Measurements from ENCODE around the gene UGT8.

GRCh38 chr4:114601304-114602052 lies 2.9 kb downstream of the UGT8 start:
- TF ChIP-seq, protein P1, sequence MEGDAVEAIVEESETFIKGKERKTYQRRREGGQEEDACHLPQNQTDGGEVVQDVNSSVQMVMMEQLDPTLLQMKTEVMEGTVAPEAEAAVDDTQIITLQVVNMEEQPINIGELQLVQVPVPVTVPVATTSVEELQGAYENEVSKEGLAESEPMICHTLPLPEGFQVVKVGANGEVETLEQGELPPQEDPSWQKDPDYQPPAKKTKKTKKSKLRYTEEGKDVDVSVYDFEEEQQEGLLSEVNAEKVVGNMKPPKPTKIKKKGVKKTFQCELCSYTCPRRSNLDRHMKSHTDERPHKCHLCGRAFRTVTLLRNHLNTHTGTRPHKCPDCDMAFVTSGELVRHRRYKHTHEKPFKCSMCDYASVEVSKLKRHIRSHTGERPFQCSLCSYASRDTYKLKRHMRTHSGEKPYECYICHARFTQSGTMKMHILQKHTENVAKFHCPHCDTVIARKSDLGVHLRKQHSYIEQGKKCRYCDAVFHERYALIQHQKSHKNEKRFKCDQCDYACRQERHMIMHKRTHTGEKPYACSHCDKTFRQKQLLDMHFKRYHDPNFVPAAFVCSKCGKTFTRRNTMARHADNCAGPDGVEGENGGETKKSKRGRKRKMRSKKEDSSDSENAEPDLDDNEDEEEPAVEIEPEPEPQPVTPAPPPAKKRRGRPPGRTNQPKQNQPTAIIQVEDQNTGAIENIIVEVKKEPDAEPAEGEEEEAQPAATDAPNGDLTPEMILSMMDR (IDR thresholded peaks at IDR 0.05; ENCODE audit: poor library complexity, severe bottlenecking), result no peak
- TF ChIP-seq POLR2AphosphoS5 (IDR thresholded peaks at IDR 0.05) (no peak), EZH2 (IDR thresholded peaks at IDR 0.05; ENCODE audit: borderline replicate concordance, insufficient read depth, low read length, poor library complexity, severe bottlenecking) (no peak)

Measured in neural cell (in vitro differentiated cells).